ENCODE data around the gene TMEM185A. TPM values are rescaled to one million over a fixed set of nuclear protein-coding genes. Genes with fewer than 3 reads are reported as not detected.

TMEM185A gene
- total RNA-seq, 1 donor from 2014 or later: 28.5 TPM

Other genes with a start within 250 kb of the TMEM185A start
- 25.3 and 28.6 TPM in 2 replicates for gene IDS, start 126.5 kb downstream of the TMEM185A start, total RNA-seq
- gene EOLA1, start 90.8 kb downstream of the TMEM185A start, total RNA-seq: 14.5 and 14.6 TPM in 2 replicates
- gene HSFX3, start 81.9 kb downstream of the TMEM185A start, total RNA-seq: not detected in 2 replicates
- not detected in 2 replicates for gene MAGEA9B, start 44.3 kb downstream of the TMEM185A start, total RNA-seq
- gene HSFX2, start 36.5 kb downstream of the TMEM185A start, total RNA-seq: not detected in 2 replicates
- gene MAGEA11, start 80.3 kb upstream of the TMEM185A start, total RNA-seq: not detected in 2 replicates
- gene HSFX1, start 142.3 kb upstream of the TMEM185A start, total RNA-seq: 1.0 and 1.4 TPM in 2 replicates
- gene MAGEA9, start 150.1 kb upstream of the TMEM185A start, total RNA-seq: not detected in 2 replicates
- gene MAGEA8, start 249.4 kb upstream of the TMEM185A start, total RNA-seq: not detected in 2 replicates

All from neural crest cell (in vitro differentiated cells).